ENCODE results near the gene SGTA.
"Not testable (repeated sequence)": the region's sequence is repeated elsewhere in the genome, so short reads cannot be mapped to it uniquely, and the experiment has no call there.

The SGTA gene, protein sequence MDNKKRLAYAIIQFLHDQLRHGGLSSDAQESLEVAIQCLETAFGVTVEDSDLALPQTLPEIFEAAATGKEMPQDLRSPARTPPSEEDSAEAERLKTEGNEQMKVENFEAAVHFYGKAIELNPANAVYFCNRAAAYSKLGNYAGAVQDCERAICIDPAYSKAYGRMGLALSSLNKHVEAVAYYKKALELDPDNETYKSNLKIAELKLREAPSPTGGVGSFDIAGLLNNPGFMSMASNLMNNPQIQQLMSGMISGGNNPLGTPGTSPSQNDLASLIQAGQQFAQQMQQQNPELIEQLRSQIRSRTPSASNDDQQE

DNA sequence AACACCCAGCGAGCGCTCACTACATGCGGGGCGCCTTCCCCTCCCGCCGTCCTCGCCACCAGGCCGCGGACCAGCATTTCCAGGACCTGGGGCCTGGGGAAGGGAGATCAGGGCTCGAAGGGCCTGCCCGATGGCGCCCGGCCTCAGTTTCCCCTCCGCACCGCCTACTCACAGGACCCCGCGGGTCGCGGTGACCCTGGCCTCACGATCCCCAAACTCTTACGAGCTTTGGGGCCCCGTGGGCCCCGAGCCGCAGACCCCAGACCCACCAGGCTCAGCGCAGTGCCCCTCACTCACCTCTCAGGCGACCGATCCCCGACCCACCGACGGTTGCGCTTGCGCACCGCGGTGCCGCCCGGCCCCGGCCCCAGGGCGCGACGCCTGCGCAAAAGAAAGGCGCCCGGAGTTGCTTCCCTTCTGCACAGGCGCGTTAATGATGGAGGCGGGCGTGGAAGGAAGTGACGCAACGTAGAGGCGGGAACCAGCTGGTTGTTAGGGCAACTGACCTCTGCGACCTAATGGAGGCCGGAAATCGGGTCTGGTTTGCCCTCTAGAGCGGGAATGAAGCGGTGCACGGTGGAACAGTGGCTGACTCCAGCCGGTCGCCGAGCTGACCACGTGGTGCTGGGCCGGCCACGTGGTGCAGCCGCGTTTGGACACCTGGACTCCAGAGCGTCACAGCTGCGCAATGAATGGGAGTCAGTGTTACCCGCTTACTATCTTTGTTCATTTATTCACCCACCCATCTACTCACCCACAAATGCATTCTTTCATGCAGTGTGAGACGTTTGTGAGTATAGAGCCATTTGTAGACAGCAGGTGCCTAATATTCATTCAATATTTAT lies at the start of gene SGTA:
SGTA (minus strand) TSS at position 338 of the 845 bp plus-strand sequence. CDS start 14,205 bp downstream, outside the sequence.
- peak; percentile 97 to 99 for DNase-seq

DNA sequence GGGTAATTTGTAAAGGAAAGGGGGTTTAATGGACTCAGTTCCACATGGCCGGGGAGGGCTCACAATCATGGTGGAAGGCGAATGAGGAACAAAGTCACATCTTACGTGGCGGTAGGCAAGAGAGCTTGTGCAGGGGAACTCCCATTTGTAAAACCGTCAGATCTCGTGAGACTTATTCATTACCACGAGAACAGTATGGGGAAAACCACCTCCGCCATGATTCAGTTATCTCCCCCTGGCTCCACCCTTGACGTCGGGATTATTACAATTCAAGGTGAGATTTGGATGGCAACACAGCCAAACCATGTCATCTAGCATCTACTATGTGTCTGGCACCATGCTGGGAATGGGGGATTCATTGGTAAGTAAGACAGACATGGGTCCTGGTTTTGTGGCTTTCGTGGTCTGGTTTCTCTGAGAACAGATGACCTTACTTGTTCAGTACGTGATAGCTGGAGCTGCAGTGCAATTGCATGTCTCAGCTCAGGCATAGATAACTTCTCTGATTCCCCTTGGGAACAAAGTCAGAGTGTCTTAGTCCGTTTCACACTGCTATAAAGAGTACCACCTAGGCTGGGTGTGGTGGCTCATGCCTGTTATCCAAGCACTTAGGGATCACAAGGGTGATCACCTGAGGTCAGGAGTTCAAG lies 44.9 kb upstream of the SGTA start:
- DNase-seq: no peak

DNA sequence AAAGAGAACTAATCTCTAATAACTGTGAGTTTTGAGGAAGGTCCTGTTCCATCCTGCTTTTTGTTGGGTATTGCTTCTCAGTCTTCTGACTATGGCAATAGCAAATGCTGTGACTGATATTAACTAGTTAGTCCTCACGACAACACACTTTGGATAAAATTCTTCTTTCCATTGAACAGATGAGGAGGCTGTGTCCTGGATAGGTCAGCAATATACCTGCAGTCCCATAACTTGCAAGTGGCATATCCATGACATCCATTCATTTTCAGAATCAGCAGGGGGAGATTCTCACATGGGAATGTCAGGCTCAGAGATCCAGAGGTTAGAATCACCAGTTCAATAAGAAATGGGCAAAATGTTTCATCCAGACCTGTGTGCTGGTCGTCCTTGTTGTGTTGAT lies 43.9 kb upstream of the SGTA start:
- no peak for DNase-seq

DNA sequence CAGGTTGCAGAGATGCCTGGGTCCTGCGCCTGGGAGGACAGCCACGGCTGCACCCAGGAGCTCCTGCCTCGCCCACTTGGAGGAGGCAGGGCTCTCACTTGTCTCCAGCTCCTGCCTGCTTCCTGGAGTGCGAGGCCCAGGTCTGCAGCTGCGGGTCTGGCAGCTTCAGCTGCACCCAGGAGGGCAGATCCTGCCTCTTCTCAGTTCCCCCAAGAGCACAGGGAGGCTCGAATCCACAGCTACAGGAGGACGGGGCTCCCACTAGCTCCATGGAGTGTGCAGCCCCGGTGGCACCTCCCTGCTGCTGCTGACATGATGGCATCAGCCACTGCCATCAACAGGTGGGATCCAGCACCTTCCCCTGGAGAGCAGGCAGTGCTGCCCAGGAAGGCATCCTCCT lies 41.1 kb upstream of the SGTA start:
- no peak for DNase-seq

DNA sequence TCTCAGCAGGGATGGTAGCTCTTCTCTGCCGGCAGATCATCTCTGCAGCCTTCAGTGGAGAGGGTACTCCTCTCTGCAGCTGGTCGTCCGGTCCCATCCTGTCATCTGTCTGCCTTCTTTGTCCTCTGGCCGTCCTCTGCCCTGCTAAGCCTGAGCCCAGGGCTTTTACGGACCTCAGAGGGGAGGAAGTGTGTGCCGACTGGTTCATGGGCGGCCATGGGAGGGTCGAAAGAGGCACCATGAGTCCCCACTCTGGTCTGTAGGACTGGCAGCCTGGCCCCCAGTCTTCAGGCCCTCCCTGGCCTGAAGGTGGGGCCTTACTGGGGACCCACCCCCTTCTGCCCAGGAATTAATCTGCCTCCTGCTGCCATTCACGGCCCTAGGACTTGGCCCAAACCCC lies 40.6 kb upstream of the SGTA start:
- DNase-seq: no peak

DNA sequence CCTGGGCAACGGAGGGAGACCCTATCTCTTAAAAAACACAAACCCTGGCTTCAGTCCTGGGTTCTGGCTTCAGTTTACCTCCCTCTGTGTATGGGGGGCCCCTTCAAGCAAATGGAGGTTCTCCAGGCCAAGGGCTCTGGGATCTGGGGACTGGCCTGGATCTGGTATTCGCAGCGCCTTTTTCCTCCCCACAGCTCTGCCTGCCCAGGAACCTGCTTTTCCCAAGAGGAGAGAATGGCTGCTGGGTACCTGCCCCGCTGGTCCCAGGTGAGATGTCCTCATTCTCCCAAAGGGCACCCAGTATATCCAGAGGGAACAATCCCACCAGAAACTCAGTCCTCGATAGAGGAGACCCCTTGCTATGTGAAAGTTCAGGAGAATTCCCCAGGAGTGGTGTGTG lies 39.8 kb upstream of the SGTA start:
- DNase-seq: no peak

DNA sequence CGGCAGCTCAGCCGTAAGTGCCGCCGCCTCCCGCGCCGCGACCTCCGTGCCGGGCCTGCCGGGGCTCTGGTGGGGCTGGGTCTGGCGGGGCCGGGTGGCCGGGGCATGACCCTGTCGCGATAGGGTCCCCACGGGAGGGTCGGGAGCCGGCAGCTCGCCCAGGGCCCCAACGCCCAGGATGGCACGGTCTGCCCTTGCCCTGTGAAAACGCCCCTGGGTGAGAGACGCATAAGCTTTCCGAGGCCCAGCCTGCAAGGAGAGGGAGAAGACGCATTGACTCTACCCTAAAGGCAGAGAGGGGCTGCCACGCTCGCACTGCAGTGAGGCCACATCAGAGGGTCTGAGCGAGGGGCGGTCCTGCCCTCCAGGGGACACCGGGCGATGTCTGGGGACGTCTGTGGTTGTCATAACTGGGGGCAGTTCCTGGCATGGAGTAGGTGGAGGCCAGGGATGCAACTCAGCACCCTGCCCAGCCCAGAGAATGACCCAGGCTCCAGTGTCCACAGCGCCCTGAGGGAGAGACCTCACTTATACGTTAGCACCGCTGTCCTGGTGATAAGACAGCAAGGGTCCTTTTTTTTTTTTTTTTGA lies 37.1 kb upstream of the SGTA start:
- no peak for DNase-seq

DNA sequence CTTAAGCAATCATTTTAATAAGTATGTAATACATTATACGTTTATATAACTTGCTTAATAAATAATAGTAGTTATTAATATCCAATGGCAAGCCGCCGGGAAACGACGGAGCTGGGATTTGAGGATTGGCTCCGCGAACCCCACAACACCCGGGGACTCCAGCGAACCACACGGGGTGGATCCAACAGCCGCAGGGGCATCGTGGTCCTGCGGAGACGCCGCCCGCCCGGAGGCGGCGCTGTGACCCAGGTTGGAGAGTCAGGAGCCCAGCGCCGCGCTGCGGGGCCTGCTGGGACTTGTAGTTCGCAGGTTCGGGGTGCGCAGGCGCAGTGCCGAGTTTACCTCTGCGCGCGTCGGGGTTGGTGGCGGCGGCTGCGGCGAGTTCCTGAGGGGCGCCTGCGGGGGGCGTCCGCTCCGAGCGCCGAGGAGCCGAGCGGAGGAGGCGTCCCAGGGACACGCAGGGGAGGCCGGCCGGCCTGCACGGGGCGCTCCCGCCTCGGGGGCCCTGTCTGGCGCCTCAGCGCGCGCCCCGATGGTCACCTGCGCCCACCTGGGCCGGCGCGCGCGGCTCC lies 36.6 kb upstream of the SGTA start, which contains the start of gene ZNF554:
ZNF554 (plus strand) TSS at position 329 of the 572 bp plus-strand sequence; CDS start at position 533, 204 bp downstream.
- peak; percentile 93 to 99 for DNase-seq

DNA sequence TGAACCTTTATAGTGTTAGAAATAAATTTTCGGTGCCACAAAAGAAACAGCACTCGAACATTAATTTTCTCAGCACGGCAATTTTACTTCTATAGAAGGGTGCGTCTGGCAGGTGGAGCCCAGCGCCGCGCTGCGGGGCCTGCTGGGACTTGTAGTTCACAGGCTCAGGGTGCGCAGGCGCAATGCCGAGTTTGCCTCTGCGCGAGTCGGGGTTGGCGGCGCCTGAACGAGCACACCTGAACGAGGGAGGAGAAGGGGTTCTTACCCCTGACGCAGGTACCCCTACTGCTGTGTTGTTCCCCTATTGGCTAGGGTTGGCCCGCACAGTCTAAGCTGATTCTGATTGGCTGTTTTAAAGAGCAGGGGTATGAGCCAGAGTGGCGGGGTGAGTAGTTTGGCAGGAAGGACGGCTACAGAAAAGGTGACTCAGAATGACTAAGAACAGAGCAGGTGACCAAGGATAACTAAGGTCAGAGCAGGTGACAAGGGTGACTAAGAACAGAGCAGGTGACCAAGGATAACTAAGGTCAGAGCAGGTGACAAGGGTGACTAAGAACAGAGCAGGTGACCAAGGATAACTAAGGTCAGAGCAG lies 34.3 kb upstream of the SGTA start:
- not testable (repeated sequence) for DNase-seq

DNA sequence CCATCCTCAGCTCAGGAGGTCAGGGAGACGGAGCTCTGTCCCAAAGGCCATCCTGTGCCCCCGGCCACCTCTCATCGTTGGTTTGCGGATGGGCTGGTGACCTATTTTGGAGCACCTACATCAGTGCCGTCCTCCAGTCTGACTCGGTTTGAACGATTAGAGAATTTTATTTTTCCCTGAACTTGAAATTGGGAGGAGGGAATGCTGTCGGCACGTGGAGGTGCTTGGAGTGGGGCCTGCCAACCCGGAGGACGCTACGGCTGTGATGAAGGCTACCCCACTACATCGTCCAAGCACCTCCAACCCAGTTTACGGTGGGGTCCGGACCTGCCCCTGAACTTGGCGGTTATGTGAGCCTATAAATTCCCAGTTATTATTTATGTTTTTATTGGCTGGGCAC lies 33.6 kb upstream of the SGTA start:
- DNase-seq: no peak

DNA sequence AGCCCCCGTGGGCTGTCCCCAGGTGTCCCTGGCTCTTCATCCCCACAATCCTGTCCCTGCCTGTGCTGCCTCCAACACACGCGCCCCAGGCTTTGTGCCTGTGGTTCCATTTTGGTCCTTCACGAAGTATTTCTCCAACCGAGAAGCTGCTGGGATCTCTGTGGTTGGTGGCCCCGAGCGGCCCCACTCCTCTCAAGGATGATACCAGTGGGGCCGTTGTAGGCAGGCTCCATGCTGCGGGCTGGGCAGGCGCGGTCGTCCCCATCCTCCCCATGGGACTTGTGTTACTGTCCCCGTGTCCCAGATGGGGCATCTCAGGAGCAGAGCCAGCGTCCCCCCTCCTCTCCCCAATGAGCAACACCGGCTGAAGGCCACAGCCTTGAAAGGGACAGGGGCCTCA lies 32.9 kb upstream of the SGTA start:
- DNase-seq: no peak

DNA sequence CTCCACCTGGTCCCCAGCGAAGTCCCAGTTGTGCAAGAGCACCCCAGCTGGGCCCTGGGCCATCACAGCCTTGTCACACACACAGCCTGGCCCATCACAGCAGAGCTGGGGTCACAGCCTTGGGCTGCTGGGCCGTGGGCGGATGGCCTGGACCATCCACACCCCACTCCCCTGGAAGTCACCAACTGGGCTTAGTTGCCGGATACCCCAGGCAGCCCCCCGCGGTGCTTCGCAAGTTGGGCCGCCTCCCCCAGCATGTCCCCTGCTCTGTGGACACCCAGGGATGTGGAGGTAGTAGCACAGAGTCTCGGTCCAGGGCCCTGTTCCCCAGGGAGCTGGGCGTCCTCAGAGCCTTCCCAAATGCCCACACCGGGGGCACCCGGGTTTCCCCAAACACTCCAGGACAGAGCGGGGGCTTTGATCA lies 32.1 kb upstream of the SGTA start:
- DNase-seq: no peak

DNA sequence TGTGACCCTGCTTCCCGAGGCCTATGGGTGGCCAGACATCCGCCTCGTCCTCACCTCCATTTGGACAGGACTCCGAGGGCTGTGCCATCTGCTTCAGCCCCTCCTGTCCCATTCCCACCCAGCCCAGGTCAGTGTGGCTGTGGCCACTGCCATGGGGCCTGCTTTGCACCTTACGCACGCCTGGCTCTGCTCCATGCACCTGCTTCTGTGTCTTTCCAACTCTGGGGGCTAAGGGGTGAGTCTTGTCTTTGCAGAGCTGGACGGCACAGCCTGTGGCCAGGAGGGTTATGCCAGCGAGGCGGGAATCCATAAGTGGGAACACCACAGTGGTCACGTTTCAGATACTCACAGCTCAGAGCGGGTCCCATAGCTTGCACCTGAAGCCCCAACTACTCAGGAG lies 31.4 kb upstream of the SGTA start:
- DNase-seq: no peak

DNA sequence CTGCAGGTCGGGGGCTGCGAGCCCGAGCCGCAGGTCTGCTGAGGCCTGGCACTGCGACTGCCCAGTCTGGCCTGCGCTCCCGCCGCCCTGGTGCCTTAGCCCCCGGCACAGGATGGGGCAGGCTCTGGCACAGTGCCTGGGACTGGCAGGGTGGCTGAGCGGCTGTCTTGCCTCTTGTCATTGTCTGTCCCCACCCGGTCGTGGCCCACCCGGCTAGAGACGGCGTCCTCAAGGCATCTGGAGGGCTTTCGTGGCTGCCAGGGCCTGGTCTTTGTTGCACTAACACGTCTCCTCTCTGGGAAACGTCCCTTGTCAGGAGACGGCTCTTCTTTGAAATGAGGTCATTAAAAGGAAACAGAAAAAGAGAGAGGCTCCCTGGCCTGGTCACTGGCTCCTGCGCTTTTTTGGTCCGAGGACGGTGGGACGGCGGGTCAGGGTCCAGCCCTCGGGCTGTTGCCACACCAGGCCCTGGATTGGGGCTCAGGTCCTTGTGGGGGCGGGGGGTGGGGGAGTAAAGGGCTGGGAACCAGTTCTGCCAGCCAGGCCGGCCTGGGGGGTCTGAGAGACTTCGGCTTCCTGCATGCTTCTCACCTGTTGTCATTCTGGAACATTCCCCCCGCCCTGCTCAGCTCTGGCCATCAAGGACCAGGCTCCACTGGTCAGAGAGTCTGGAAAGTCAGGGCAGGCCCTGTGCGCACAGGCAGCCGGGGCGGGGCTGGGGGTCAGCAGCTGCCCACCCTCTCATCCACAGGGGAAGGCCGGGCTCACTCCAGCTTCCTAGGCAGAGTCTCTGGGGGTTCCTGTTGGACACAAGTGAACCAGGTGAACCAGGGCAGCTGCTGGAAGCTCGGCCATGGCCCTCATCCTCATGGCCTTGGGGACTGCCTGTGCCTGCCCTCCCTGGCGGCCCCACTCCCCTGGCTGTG lies 30.4 kb upstream of the SGTA start:
- DNase-seq: no peak

DNA sequence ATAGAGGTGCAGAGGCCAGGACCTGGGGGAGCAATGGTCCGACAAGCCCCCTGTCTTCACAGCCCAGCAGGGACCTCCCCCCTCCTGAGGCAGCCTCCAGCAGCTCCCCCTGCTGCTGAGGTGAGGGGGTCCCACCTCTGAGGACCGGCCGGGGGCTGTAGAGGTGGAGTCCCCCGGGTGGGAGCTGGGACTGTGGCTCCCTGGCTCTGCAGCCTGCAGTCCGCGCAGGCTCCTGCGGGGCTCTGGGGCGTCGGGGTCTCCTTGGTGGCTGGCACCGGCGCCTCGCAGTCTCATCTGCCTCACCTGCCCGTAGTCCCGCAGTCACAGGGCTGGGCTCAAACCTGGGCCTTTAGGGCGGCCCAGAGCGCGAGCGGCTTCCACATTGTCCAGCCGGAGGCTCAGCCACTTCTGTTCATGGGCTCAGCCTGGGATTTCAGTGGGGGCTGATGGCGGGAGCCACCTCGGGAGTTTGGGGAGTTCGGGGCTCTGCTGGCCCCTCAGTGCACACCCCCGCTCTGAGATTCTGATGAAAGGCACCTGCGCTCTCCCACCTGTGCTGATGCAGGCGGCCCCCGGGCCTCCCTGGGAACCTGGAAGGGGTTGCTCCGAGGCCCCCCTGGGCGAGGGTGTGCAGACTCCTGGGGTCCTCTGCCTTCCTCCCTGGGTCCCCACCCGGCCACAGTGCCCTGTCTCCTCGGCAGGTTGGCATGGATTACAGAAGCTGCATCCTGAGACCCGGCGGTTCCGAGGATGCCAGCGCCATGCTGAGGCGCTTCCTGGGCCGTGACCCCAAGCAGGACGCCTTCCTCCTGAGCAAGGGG lies 29.6 kb upstream of the SGTA start:
- no peak for DNase-seq

DNA sequence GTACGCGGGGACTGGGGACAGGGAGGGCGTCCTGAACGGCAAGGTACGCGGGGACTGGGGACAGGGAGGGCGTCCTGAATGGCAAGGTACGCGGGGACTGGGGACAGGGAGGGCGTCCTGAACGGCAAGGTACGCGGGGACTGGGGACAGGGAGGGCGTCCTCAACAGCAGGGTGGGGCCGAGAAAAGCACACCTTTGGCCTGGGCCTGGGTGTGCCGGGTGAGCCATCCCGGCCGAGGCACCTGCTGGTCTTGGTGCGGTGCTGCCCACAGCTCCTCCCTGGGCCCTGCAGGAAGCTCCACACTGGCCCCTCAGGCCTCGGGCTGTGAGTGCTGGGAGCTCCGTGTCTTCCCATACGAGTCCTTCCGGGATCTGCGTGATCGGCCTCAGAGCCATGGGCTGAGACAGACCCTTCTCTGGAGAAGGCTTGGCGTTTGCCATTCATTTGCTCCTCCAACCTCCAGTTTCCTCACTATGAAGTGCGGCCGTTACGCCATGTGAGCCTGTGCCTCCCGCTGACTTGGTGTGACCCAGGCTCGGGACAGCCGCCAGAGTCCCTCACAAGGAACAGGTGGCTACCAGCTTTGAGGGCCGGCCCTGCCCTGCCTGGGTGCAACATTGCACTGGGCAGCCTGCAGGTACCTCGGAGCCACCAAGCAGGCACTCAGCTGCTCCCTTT lies 28.8 kb upstream of the SGTA start:
- DNase-seq: no peak

DNA sequence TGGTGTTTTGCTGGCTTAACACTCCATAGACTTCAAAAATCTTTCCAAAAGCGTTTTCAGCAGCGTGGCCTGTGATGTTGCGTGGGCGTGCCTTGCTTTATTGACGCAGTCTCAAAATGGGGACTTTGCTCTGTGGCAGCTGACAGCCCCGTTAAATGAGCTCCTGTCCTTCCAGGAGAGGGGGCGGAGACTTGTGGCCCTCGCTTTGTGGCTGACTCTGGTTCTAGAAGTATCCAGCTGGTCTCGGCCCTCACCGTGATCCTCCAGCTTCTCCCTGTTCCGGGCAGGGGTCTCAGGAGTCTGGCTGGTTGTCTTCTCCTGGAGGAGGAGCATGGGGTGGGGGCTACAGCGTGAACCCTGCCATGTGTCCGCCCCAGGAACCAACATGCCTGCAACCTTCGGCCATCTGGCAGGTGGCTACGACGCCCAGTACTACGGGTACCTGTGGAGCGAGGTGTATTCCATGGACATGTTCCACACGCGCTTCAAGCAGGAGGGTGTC lies 28.2 kb upstream of the SGTA start:
- DNase-seq: no peak

DNA sequence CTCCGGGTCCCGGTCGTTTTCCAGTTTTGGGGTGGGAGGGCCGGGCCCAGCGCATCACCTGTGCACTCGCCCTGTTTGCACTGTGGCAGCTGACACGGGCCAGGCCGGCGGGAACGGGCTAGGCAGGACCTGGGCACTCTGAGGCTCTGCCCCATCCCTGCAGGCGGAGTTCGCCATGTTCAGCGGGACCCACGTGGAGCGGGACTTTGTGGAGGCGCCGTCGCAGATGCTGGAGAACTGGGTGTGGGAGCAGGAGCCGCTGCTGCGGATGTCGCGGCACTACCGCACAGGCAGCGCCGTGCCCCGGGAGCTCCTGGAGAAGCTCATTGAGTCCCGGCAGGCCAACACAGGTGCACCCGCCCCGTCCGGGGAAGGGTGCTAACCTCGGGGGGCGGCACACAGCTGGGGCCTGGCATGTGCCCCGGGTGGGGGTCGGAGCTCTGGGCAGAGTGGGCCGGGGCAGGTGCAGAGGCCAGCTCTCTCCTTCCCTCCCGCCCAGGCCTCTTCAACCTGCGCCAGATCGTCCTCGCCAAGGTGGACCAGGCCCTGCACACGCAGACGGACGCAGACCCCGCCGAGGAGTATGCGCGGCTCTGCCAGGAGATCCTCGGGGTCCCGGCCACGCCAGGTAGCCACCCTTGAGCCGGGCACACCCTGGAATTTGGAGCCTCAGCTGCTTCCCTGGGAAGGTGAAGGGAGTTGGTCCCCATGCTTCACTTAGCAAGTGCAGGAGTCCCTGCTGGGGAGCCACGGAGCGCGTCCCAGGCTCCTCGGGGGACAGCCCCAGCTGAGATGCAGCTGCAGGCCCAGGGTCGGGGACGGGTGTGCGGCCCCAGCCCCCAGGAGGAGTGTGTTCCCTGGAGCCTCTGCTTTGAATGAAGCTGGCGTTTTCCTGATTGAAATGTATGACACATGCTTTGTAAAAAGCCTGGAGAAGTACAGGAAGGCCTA lies 27.3 kb upstream of the SGTA start:
- no peak for DNase-seq
